IPS-18a (cell line): ENCODE data around the gene TSPAN11.

Experiments used
- H3K27ac ChIP-seq: one replicate; pipeline ENCODE4 v1.5.1; 2013; ENCODE audit warnings: low read length
- H3K27me3 ChIP-seq: one replicate; pipeline ENCODE4 v1.6.1; 2013; ENCODE audit warnings: mild to moderate bottlenecking, low read length; ENCODE audit not compliant: control insufficient read depth, insufficient read depth
- H3K36me3 ChIP-seq: one replicate; pipeline ENCODE4 v1.6.1; 2013; ENCODE audit warnings: low read depth, low read length; ENCODE audit not compliant: control insufficient read depth
- H3K4me1 ChIP-seq: one replicate; pipeline ENCODE4 v1.6.1; 2013; ENCODE audit warnings: low read depth, low read length; ENCODE audit not compliant: control insufficient read depth
- H3K4me3 ChIP-seq: one replicate; pipeline ENCODE4 v1.5.1; 2013; ENCODE audit warnings: low read length
- H3K9ac ChIP-seq: one replicate; pipeline ENCODE4 v1.6.1; 2013; ENCODE audit warnings: mild to moderate bottlenecking, low read length, moderate library complexity
- H3K9me3 ChIP-seq: one replicate; pipeline ENCODE4 v1.6.1; 2013; ENCODE audit warnings: low read depth, low read length; ENCODE audit not compliant: control insufficient read depth

Gene TSPAN11

DNA sequence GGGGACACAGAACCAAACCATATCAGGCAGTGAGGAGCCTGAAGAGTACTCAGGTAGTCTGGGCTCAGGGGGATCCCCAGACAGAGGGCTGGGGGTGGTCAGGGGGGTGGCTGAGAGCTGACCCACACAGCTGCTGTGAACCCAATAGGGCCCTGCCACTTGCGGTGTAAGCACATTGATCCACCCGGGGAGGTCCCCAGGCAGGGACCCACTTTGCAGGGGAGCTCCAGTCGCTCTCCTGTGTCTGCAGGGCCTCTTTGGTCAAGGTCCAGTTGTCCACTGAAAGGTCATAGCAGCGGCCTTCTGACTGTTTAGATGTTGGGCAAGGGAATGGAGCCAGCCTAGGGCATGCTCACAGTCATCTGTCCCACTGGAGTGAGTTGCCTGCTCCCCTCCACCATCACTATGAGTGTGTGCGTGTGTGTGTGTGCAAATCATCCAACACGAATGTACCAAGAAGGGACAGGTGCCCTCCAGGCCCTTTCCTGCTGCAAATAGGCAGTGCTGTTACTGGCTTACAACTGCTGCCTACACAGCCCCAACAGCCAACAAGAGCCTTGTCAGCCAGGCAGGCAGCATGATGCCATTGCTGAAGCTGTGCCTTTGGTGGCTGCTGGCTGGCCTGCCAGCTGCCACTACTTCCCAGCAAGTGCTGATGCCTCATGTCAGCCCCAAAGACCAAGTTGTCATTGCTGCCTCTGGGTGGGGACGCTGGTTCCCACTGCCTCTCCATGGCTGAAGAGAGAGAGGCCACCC is 71.3 kb downstream of the TSPAN11 start:
- no peak overlapping the region for H3K27ac ChIP-seq
- H3K4me3 ChIP-seq = no peak overlapping the region
- H3K9ac ChIP-seq = no peak overlapping the region
- H3K9me3 ChIP-seq = no peaks in the 10 kb centered on the region
- no peaks in the 10 kb centered on the region for H3K27me3 ChIP-seq
- no peaks in the 10 kb centered on the region for H3K36me3 ChIP-seq
- no peaks in the 10 kb centered on the region for H3K4me1 ChIP-seq

GRCh38 chr12:30999011-30999410 is 72.5 kb downstream of the TSPAN11 start:
- Histone ChIP-seq H3K9ac (no peak overlapping the region), H3K27me3 (no peaks in the 10 kb centered on the region), H3K9me3 (no peaks in the 10 kb centered on the region), H3K27ac (no peak overlapping the region), H3K4me1 (no peaks in the 10 kb centered on the region), H3K36me3 (no peaks in the 10 kb centered on the region), H3K4me3 (no peak overlapping the region)

DNA sequence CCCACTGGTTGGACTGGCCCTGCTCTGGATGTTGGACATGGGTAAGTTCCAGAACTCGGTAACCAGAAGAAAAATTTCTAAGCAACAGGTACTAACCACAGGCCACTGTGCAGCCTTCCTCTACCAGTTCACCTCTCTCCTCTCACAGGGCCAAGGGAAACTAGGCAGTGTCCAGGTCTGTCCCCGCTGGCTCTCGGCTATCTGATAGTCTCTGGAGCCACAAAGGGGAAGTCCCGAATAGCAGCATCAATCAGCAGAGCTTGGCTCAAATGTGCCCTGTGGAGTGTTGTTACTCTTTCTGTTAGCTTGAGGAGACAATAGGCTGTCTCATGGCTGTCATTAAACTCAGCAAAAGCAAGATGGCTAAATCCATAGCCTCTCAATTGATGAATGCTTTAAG is 73.2 kb downstream of the TSPAN11 start:
- H3K4me3 ChIP-seq = no peak overlapping the region
- no peak overlapping the region for H3K27ac ChIP-seq
- H3K36me3 ChIP-seq = no peaks in the 10 kb centered on the region
- no peaks in the 10 kb centered on the region for H3K4me1 ChIP-seq
- no peaks in the 10 kb centered on the region for H3K27me3 ChIP-seq
- no peaks in the 10 kb centered on the region for H3K9me3 ChIP-seq
- H3K9ac ChIP-seq = no peak overlapping the region

GRCh38 chr12:31000751-31001150 is 74.2 kb downstream of the TSPAN11 start:
- H3K27ac ChIP-seq = no peak overlapping the region
- no peaks in the 10 kb centered on the region for H3K4me1 ChIP-seq
- H3K9me3 ChIP-seq = no peaks in the 10 kb centered on the region
- no peaks in the 10 kb centered on the region for H3K36me3 ChIP-seq
- H3K9ac ChIP-seq = no peak overlapping the region
- no peaks in the 10 kb centered on the region for H3K27me3 ChIP-seq
- H3K4me3 ChIP-seq = no peak overlapping the region

DNA sequence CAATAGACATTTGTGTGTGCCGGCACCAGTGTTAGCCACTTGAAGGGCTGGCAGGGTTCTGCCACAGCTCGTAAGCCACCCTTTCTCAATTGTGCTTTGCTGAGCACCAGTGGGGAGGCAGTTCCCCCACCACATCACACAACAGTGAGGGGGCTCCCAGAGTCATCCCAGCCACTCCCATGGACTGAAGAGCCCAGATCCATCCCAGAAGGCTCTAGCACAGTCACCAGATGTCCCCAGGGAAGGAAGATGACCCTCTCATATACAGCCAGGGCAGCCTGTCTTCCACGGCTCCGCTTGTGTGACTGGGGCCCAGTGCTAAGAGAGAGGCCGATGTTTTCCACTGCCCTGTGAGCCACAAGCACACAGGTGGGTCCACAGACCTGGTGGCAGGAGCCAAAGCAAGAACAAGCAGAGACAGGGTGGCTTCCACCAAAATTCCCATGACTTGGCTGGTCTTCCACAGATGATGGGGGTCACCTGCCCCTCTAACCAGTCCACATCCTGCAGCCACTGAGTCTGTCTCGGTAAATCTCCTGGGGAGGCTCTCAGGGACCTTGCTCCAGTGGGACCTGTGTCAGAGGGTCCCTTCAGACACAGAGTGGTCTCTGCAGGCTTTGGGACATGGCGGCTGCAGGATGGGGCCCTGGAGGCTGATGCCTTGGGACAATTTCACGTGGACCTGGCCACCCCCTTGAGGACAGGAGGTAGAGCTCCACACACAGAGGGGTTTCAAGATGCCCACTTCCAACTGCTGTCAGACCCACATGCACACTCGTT is 75.2 kb downstream of the TSPAN11 start:
- H3K9me3 ChIP-seq = no peaks in the 10 kb centered on the region
- H3K27me3 ChIP-seq = no peaks in the 10 kb centered on the region
- H3K4me1 ChIP-seq = no peaks in the 10 kb centered on the region
- H3K27ac ChIP-seq = no peak overlapping the region
- H3K4me3 ChIP-seq = no peak overlapping the region
- H3K9ac ChIP-seq = no peak overlapping the region
- no peaks in the 10 kb centered on the region for H3K36me3 ChIP-seq

DNA sequence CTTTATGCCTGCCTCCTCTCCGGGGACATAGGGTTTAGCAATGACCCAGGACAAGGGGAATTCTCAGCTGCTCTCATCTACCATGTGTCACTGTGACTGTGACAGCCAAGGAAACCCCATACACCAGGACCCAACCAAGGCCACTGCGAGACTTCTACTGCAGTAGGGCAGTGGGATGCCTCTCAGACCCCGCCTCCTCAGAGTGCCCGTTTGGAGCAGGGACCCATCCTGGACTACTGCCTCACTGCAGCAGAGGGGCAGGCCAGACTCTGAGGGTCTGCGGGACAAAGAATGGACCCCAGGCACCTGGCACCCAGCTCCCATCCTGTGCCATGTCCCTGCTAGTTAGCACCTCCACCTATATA is 75.8 kb downstream of the TSPAN11 start:
- Histone ChIP-seq H3K36me3 (no peaks in the 10 kb centered on the region), H3K9me3 (no peaks in the 10 kb centered on the region), H3K4me1 (no peaks in the 10 kb centered on the region), H3K27me3 (no peaks in the 10 kb centered on the region), H3K4me3 (no peak overlapping the region), H3K9ac (no peak overlapping the region), H3K27ac (no peak overlapping the region)

- Histone ChIP-seq H3K27me3 (no peaks in the 10 kb centered on the region), H3K27ac (no peak overlapping the region), H3K36me3 (no peaks in the 10 kb centered on the region), H3K9ac (no peak overlapping the region), H3K4me3 (no peak overlapping the region), H3K4me1 (no peaks in the 10 kb centered on the region), H3K9me3 (no peaks in the 10 kb centered on the region)
These were observed 76.5 kb downstream of the TSPAN11 start for GRCh38 chr12:31002999-31003398.

GRCh38 chr12:31003861-31004640 is 77.5 kb downstream of the TSPAN11 start:
- no peaks in the 10 kb centered on the region for H3K36me3 ChIP-seq
- H3K27me3 ChIP-seq = no peaks in the 10 kb centered on the region
- no peaks in the 10 kb centered on the region for H3K4me1 ChIP-seq
- no peak overlapping the region for H3K27ac ChIP-seq
- H3K9ac ChIP-seq = no peak overlapping the region
- no peaks in the 10 kb centered on the region for H3K9me3 ChIP-seq
- no peak overlapping the region for H3K4me3 ChIP-seq

GRCh38 chr12:31004666-31005065 is 78.1 kb downstream of the TSPAN11 start:
- no peaks in the 10 kb centered on the region for H3K4me1 ChIP-seq
- H3K9ac ChIP-seq = no peak overlapping the region
- no peaks in the 10 kb centered on the region for H3K27me3 ChIP-seq
- H3K4me3 ChIP-seq = no peak overlapping the region
- no peaks in the 10 kb centered on the region for H3K9me3 ChIP-seq
- no peak overlapping the region for H3K27ac ChIP-seq
- H3K36me3 ChIP-seq = no peaks in the 10 kb centered on the region

DNA sequence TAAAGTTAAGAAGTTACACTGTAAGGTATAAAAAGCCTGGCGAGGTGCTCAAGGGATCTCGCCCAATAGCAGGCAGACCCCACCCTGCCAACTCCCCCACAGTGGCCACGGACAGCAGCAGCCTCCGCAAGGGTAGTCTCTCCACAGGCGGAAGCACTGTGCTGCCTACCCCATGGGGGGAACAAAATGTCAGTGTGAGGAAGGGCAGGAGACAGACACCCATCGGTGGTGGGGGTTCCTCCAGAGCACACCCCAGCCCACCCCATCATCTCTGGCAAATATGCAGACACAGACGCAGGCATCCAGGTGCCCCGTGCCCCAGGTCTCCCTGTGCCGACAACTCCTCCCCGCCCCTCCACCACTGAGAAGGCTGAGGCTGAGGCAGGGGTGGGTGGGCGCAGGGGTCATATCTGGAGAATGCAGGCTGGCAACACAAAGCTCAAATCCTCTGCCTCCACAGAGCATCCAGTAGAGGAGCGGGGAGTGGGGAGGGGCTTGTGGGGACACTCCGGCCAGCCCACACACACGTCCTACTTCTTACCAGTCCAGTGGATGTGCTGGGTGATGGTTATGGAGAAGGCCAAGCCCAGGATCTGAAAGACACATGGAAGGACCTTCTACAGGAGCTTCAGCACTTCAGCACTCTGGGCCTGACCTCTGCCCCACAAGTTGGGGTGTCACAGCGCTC is 78.9 kb downstream of the TSPAN11 start:
- no peaks in the 10 kb centered on the region for H3K36me3 ChIP-seq
- H3K9ac ChIP-seq = no peak overlapping the region
- H3K4me3 ChIP-seq = no peak overlapping the region
- H3K4me1 ChIP-seq = no peaks in the 10 kb centered on the region
- H3K27ac ChIP-seq = no peak overlapping the region
- H3K9me3 ChIP-seq = no peaks in the 10 kb centered on the region
- no peaks in the 10 kb centered on the region for H3K27me3 ChIP-seq

- Histone ChIP-seq H3K4me1 (no peaks in the 10 kb centered on the region), H3K36me3 (no peaks in the 10 kb centered on the region), H3K27ac (no peak overlapping the region), H3K27me3 (no peaks in the 10 kb centered on the region), H3K4me3 (no peak overlapping the region), H3K9ac (no peak overlapping the region), H3K9me3 (no peaks in the 10 kb centered on the region)
These were observed 79.4 kb downstream of the TSPAN11 start for GRCh38 chr12:31005944-31006361.
